Left kidney (tissue), 8 donors: ENCODE data around the gene YY1. TPM values are rescaled to one million over a fixed set of nuclear protein-coding genes. Genes with fewer than 3 reads are reported as not detected.
A peak's percentile ranks its signal among the peaks of the same experiment; 100 is the strongest.
"Not testable (repeated sequence)": the region's sequence is repeated elsewhere in the genome, so short reads cannot be mapped to it uniquely, and the experiment has no call there.

Source experiments
- DNase-seq: peaks from one replicate; pipeline ENCODE4 v3.0.0-alpha.2; 2013
- long read RNA-seq, 8 donors: transcript quantifications; one replicate each; lab custom pipeline, GENCODE V29; 2026
- polyA plus RNA-seq: library from polyadenylated mRNA; unstranded; fragments of 120-200 nt; gene quantifications from one replicate; pipeline ENCODE4 v1.2.1, GENCODE V29; 2013; ENCODE audit not compliant: insufficient read length

The YY1 gene
- polyA plus RNA-seq, result 150 TPM
- long read RNA-seq, donor 1, full-length matches to known transcripts, result 114 of 158 reads
- long read RNA-seq, donor 1, partial matches to known transcripts, result 44 of 158 reads
- long read RNA-seq, donor 1, other reads (novel, unspliced or antisense), result 0 of 158 reads
- long read RNA-seq, donor 2, full-length matches to known transcripts, result 94 of 121 reads
- long read RNA-seq, donor 2, partial matches to known transcripts, result 27 of 121 reads
- long read RNA-seq, donor 2, other reads (novel, unspliced or antisense), result 0 of 121 reads
- long read RNA-seq, donor 3, full-length matches to known transcripts, result 67 of 73 reads
- long read RNA-seq, donor 3, partial matches to known transcripts, result 6 of 73 reads
- long read RNA-seq, donor 3, other reads (novel, unspliced or antisense), result 0 of 73 reads
- long read RNA-seq, donor 4, full-length matches to known transcripts, result 11 of 11 reads
- long read RNA-seq, donor 4, partial matches to known transcripts, result 0 of 11 reads
- long read RNA-seq, donor 4, other reads (novel, unspliced or antisense), result 0 of 11 reads
- long read RNA-seq, donor 5, full-length matches to known transcripts, result 88 of 100 reads
- long read RNA-seq, donor 5, partial matches to known transcripts, result 6 of 100 reads
- long read RNA-seq, donor 5, other reads (novel, unspliced or antisense), result 6 of 100 reads
- long read RNA-seq, donor 6, full-length matches to known transcripts, result 95 of 152 reads
- long read RNA-seq, donor 6, partial matches to known transcripts, result 57 of 152 reads
- long read RNA-seq, donor 6, other reads (novel, unspliced or antisense), result 0 of 152 reads
- long read RNA-seq, donor 7, full-length matches to known transcripts, result 107 of 138 reads
- long read RNA-seq, donor 7, partial matches to known transcripts, result 31 of 138 reads
- long read RNA-seq, donor 7, other reads (novel, unspliced or antisense), result 0 of 138 reads
- long read RNA-seq, donor 8, full-length matches to known transcripts, result 24 of 34 reads
- long read RNA-seq, donor 8, partial matches to known transcripts, result 10 of 34 reads
- long read RNA-seq, donor 8, other reads (novel, unspliced or antisense), result 0 of 34 reads

DNA sequence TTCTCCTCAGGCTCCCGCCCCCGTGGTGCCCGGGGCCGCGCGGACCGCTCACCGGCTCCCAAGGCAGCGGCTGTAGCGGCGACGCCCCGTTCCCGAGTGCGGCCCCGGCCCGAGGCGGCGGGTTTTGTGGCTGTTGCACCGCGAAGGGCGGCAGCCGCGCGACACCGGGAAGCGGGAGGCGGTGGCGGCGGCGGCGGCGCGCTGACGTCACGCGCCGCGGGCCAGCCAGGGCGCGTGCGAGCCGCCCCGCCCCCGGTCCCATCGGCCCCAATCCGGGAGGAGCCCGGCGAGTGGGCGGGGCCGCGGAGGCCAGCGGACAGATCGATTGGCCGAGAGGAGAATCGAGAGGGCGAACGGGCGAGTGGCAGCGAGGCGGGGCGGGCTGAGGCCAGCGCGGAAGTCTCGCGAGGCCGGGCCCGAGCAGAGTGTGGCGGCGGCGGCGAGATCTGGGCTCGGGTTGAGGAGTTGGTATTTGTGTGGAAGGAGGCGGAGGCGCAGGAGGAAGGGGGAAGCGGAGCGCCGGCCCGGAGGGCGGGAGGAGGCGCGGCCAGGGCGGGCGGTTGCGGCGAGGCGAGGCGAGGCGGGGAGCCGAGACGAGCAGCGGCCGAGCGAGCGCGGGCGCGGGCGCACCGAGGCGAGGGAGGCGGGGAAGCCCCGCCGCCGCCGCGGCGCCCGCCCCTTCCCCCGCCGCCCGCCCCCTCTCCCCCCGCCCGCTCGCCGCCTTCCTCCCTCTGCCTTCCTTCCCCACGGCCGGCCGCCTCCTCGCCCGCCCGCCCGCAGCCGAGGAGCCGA is at the start of gene YY1:
YY1 (plus strand) TSS at position 726 of the 792 bp plus-strand sequence. CDS start 101 bp downstream, outside the sequence.
- peak; percentile 98 for DNase-seq

DNA sequence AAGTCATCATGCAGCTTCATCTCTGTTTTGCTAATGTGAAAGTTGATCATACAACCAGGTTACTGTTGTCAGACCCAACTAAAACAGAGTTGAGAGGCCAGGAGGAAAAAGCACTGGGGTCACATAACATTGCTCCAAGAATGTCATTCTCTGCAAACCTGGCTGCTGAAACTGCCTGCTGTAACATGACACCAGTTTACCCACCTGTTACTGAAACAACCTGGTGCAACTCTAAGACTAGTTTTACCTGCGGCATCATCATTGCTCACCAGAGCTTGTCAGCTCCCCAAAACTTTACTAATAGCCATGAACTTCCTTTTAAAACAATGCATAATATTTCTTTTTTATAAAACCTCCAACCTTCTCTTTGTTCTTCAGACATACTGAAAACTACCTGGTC is 48.8 kb upstream of the YY1 start:
- DNase-seq, result no peak

DNA sequence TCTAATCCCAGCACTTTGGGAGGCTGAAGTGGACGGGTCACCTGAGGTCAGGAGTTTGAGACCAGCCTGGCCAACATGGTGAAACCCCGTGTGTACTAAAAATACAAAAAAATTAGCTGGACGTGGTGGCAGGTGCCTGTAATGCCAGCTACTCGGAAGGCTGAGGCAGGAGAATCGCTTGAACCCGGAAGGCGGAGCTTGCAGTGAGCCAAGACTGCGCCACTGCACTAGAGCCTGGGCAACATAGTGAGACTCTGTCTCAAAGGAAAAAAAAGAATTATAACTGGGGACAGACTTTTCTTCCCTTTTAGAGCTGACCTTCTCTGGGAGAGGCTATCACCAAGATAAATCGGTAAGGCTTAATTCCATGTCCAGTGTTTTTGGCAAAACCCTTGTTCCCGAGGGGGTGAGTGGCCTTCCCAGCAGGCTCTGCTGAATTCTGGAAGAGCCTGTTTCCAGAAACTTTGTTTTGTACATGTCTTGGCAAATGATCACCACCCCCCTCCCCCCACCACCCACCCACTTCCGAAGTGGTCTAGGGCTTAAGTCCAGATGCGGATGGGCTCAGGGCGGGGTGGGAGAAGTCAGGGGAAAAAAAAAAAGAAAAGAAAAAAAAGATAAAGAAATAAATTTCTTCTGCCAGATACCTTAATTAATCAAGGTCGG is 47.2 kb upstream of the YY1 start:
- DNase-seq, result no peak

- DNase-seq, result no peak
Measured at GRCh38 chr14:100192250-100192671, 46.7 kb upstream of the YY1 start.

GRCh38 chr14:100192672-100193416 is 46.1 kb upstream of the YY1 start:
- DNase-seq, result peak; percentile 99

DNA sequence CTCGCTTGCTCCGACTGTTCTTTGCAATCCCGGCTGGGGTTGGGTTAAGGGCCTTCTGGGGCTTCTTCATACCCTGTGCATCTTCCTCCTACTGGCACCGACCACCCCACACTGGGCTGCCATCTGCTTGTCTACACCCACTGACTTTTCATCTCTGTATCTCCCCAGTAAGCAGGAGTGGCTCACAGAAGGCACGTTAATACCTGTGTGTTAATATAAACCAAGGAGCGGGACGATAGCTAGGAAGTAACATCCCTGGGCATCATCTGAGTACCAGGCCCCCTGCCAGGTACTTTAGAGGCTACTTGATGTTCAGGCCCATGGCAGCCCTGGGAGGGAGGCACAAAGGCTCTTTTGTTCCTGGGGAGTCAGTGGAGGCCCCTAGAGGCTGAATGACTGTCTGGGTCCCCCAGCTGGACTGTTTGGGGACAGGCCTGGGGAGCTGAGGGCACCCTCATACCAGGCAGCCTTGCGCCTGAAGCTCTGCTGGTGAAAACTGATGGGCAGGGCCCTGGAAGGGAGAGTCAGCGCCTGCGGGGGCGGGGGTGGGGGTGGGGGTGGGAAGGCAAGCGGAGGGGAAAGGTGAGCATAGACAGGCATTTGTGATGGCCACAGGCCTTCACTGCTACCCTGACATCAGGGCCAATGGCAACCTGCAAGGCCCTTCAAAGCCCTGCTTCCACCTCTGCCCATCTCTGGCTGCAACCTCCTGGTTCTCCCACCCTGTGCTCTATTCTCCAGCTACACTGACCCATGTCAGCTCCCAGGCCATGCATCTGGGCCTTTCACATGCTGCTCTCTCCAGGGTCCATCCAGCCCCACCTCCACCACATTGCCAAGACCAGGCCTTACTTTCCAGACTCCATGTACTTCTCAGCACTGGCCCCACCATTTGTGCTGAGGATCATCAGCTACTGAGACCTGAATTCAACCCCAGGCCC is 45.3 kb upstream of the YY1 start:
- no peak for DNase-seq

GRCh38 chr14:100199240-100199860 is 39.6 kb upstream of the YY1 start:
- no peak for DNase-seq

- no peak for DNase-seq
Measured at GRCh38 chr14:100200311-100200710, 38.6 kb upstream of the YY1 start.

- no peak for DNase-seq
Measured at GRCh38 chr14:100201701-100202100, 37.2 kb upstream of the YY1 start.

GRCh38 chr14:100202712-100203111 is 36.2 kb upstream of the YY1 start:
- DNase-seq, result no peak

GRCh38 chr14:100203146-100203545 is 35.8 kb upstream of the YY1 start:
- no peak for DNase-seq

GRCh38 chr14:100203962-100204834 is 34.7 kb upstream of the YY1 start:
- no peak for DNase-seq

DNA sequence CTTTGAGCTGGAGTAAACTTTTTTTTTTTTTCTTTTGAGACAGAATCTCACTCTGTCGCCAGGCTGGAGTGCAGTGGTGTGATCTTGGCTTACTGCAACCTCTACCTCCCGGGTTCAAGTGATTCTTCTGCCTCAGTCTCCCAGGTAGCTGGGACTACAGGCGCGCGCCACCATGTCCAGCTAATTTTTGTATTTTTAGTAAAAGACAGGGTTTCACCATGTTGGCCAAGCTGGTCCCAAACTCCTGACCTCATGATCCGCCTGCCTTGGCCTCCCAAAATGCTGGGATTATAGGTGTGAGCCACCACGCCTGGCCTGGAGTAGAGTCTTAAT is 34.1 kb upstream of the YY1 start:
- DNase-seq, result not testable (repeated sequence)

GRCh38 chr14:100207588-100207987 is 31.4 kb upstream of the YY1 start:
- not testable (repeated sequence) for DNase-seq

DNA sequence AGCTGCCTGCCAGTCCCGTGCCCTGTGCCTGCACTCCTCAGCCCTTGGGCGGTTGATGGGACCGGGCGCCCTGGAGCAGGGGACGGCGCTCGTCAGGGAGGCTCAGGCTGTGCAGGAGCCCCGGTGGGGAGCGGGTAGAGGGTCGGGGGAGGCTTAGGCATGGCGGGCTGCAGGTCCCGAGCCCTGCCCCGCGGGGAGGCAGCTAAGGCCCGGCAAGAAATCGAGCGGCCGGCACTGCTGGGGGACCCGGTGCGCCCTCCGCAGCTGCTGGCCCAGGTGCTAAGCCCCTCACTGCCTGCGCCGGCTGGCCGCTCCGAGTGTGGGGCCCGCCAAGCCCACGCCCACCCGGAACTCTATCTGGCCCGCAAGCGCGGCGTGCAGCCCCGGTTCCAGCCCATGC is 30.8 kb upstream of the YY1 start:
- not testable (repeated sequence) for DNase-seq

GRCh38 chr14:100211366-100211765 is 27.6 kb upstream of the YY1 start:
- no peak for DNase-seq

- no peak for DNase-seq
Measured at GRCh38 chr14:100211893-100212292, 27.1 kb upstream of the YY1 start.
